Measurements from ENCODE around the gene ZNF512B.
"Not testable (repeated sequence)": the region's sequence is repeated elsewhere in the genome, so short reads cannot be mapped to it uniquely, and the experiment has no call there.

The ZNF512B gene
- total RNA-seq = 19.8 to 66.2 (median 35.8) reads per million in 4 experiments

- DNase-seq = peak; percentile 56
These were observed at the start of gene ZNF512B for GRCh38 chr20:63969838-63970713. TSS of gene ZNF512B (minus strand) at chr20:63969930. CDS start at chr20:63967950, 1,980 bp downstream.

GRCh38 chr20:64015635-64016034, 45.9 kb upstream of the ZNF512B start:
- DNase-seq = no peak

- not testable (repeated sequence) for DNase-seq
These were observed 42.8 kb upstream of the ZNF512B start for GRCh38 chr20:64012385-64013154.

GRCh38 chr20:64011366-64011779, 41.6 kb upstream of the ZNF512B start:
- no peak for DNase-seq

GRCh38 chr20:64010711-64011237, 41.0 kb upstream of the ZNF512B start:
- no peak for DNase-seq

GRCh38 chr20:64009811-64010387, 40.2 kb upstream of the ZNF512B start:
- DNase-seq = no peak

GRCh38 chr20:64006902-64007301, 37.2 kb upstream of the ZNF512B start:
- no peak for DNase-seq

- no peak for DNase-seq
These were observed 36.8 kb upstream of the ZNF512B start for GRCh38 chr20:64006490-64006889.

GRCh38 chr20:64005394-64005793, 35.7 kb upstream of the ZNF512B start:
- DNase-seq = no peak

- no peak for DNase-seq
These were observed 34.4 kb upstream of the ZNF512B start for GRCh38 chr20:64003960-64004725.

- DNase-seq = no peak
These were observed 31.9 kb upstream of the ZNF512B start for GRCh38 chr20:64001607-64002011.

GRCh38 chr20:64000906-64001305, 31.2 kb upstream of the ZNF512B start:
- DNase-seq = no peak

- no peak for DNase-seq
These were observed 13.2 kb upstream of the ZNF512B start for GRCh38 chr20:63982937-63983336.

GRCh38 chr20:63980806-63981728, 11.3 kb upstream of the ZNF512B start, which contains the start of gene PRPF6:
TSS of gene PRPF6 (plus strand) at chr20:63981132. CDS start at chr20:63981246, 114 bp downstream.
- peak; percentile 89 for DNase-seq

GRCh38 chr20:63980317-63980805, 10.6 kb upstream of the ZNF512B start:
- no peak for DNase-seq

GRCh38 chr20:63979557-63980316, 10.0 kb upstream of the ZNF512B start, which contains the start of gene SAMD10:
TSS of gene SAMD10 (minus strand) at chr20:63979642. CDS start at chr20:63979467, 175 bp downstream.
- peak; percentile 75 for DNase-seq

- DNase-seq = no peak
These were observed 9.5 kb upstream of the ZNF512B start for GRCh38 chr20:63979229-63979556.

GRCh38 chr20:63978319-63979228, 8.8 kb upstream of the ZNF512B start:
- DNase-seq = no peak

- no peak for DNase-seq
These were observed 8.1 kb upstream of the ZNF512B start for GRCh38 chr20:63977739-63978276.

All from effector CD8-positive, alpha-beta T cell (primary cell).